Activated naive CD8-positive, alpha-beta T cell treated with anti-CD3 and anti-CD28 coated beads for 36 hours (primary cell): ENCODE results near the gene PRM1. TPM values are rescaled to one million over a fixed set of nuclear protein-coding genes. Genes with fewer than 3 reads are reported as not detected.

Source experiments
- DNase-seq: peaks from one replicate; pipeline ENCODE4 v3.0.0; 2021
- H3K27ac Mint-ChIP-seq: one replicate; pipeline ENCODE4 v1.8.0; 2022; ENCODE audit warnings: mild to moderate bottlenecking, moderate library complexity, mixed read lengths
- H3K27me3 Mint-ChIP-seq: one replicate; pipeline ENCODE4 v1.8.0; 2022; ENCODE audit warnings: mild to moderate bottlenecking, mixed read lengths
- H3K36me3 Mint-ChIP-seq: one replicate; pipeline ENCODE4 v1.8.0; 2021; ENCODE audit warnings: mild to moderate bottlenecking, mixed read lengths
- H3K4me1 Mint-ChIP-seq: one replicate; pipeline ENCODE4 v1.8.0; 2021; ENCODE audit warnings: mixed read lengths
- H3K4me3 Mint-ChIP-seq: one replicate; pipeline ENCODE4 v1.8.0; 2022; ENCODE audit warnings: mild to moderate bottlenecking, moderate library complexity, mixed read lengths
- H3K9me3 Mint-ChIP-seq: one replicate; pipeline ENCODE4 v1.8.0; 2022; ENCODE audit warnings: mixed read lengths
- total RNA-seq, 2 experiments: library from RNA; stranded (reverse); gene quantifications; one replicate each; pipeline ENCODE4 v1.2.3, GENCODE V29; 2021

The PRM1 gene
- total RNA-seq, 2 experiments from 2014 or later: not detected

DNA sequence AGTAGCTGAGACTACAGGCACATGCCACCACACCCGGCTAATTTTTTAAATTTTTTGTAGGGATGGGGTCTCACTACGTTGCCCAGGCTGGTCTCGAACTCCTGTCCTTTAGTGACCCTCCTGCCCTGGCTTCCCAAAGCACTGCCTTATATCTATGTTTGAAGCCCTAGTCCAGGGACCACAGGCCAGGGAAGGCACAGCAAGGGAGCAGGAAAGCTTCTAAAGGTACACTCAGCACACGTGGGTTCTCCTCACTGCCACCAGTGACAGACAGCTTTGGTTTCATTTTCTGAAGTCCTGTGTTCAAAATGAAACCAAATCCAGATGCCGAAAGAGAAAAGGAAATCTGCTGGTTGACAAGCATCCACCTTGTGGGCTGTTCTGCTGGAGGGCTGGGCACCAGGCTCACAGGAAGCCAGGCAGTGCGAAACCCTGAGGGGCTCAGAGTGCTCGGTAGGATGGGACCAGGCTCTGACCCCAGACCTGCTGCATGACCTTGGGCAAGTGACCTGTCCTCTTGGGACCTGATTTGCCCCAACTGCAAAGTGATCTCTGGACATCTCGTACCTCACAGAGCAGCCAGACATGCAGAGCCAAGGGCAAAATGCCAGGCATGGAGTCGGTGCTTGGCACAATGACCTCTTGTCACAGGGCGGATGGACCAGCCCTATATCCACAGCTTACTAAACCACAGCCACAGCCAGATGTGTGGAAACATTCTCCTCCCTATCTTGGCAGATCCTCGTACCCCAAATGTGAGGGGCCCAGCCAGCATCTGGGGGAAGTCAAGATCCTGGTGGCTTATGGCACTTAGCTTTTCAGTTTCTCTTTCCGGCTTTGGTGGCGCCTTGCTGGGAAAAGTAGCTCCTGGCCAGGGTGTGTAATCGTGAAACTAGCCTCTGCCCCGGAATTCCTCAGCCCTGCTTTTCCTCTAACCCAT is 22.3 kb downstream of the PRM1 start:
- Mint-ChIP-seq H3K4me3 (no peak overlapping the region), H3K36me3 (peaks cover 9% of the 10 kb centered on the region), H3K9me3 (no peaks in the 10 kb centered on the region), H3K27me3 (no peaks in the 10 kb centered on the region), H3K4me1 (peaks cover 40% of the 10 kb centered on the region), H3K27ac (peak overlapping the region; percentile 71)
- peak; percentile 62 for DNase-seq

DNA sequence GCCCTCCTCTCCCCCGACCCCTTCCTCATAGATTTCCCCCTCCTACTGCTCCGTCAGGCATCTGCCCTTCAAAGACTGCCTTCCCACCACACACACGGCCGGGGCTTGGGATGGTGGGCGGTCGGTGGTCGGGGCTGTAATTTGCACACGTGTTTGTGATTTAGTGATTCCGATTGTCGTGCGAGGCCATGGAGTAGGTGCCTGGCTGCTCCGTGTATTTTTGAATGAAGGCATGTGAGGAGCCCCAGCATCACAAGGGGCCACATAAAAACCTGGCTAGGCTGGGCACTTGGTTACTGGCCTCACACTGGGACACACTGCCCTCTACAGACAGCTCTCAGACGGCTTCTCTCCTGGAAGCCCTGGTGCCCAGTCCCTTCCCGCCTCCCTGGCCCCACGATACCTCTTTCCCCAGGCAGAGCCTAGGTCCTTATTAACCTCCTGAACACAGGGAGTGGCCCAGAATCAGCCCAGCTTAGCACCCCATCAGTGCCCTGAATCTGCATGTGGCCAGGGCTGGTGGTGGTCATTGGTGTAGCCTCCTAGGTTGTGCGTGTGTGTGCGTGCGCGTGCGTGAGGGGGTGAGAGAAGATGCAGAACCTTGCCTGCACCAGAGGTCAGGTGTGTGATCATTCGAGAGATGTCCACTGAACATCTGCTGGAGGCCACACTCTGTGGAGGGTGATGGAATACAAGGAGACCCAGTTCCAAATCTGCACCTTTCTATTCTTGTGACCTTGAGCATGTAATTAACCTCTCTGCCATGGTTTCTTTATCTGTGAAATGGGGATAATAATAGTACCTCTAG is 23.8 kb downstream of the PRM1 start:
- Mint-ChIP-seq H3K4me1 (peaks cover 38% of the 10 kb centered on the region), H3K27me3 (no peaks in the 10 kb centered on the region), H3K27ac (peak overlapping the region; percentile 97), H3K9me3 (no peaks in the 10 kb centered on the region), H3K36me3 (peaks cover 23% of the 10 kb centered on the region), H3K4me3 (peak overlapping the region; percentile 94)
- DNase-seq: peak; percentile 62

- Mint-ChIP-seq H3K9me3 (no peaks in the 10 kb centered on the region), H3K4me3 (peak overlapping the region; percentile 94), H3K4me1 (peaks cover 44% of the 10 kb centered on the region), H3K27ac (peak overlapping the region; percentile 97), H3K36me3 (peaks cover 29% of the 10 kb centered on the region), H3K27me3 (no peaks in the 10 kb centered on the region)
- no peak for DNase-seq
Measured at GRCh38 chr16:11256661-11257130, 24.4 kb downstream of the PRM1 start.

- peak within 1 kb of the TSS; percentile 97 for H3K27ac Mint-ChIP-seq
- DNase-seq: peak; percentile 93
Measured at GRCh38 chr16:11255737-11256660, 25.1 kb downstream of the PRM1 start, which contains the start of gene SOCS1. Gene SOCS1 (minus strand): TSS chr16:11256204. CDS start chr16:11255478, 726 bp downstream.

GRCh38 chr16:11254913-11255736 is 26.0 kb downstream of the PRM1 start:
- H3K36me3 Mint-ChIP-seq: peaks cover 42% of the 10 kb centered on the region
- peak overlapping the region; percentile 96 for H3K4me3 Mint-ChIP-seq
- H3K27ac Mint-ChIP-seq: peak overlapping the region; percentile 96

More at GRCh38 chr16:11255737-11256660, 25.1 kb downstream of the PRM1 start, which contains the start of gene SOCS1:
- H3K4me1 Mint-ChIP-seq: peaks cover 48% of the 10 kb centered on the region
- H3K9me3 Mint-ChIP-seq: no peaks in the 10 kb centered on the region
- no peaks in the 10 kb centered on the region for H3K27me3 Mint-ChIP-seq
- H3K36me3 Mint-ChIP-seq: peaks cover 33% of the 10 kb centered on the region
- H3K4me3 Mint-ChIP-seq: peak within 1 kb of the TSS; percentile 96

GRCh38 chr16:11253995-11254912 is 26.9 kb downstream of the PRM1 start:
- Mint-ChIP-seq H3K4me3 (peak overlapping the region; percentile 96), H3K4me1 (peaks cover 53% of the 10 kb centered on the region), H3K27ac (peak overlapping the region; percentile 96), H3K27me3 (no peaks in the 10 kb centered on the region), H3K36me3 (peaks cover 42% of the 10 kb centered on the region), H3K9me3 (no peaks in the 10 kb centered on the region)
- DNase-seq: no peak

More at GRCh38 chr16:11254913-11255736, 26.0 kb downstream of the PRM1 start:
- Mint-ChIP-seq H3K9me3 (no peaks in the 10 kb centered on the region), H3K27me3 (no peaks in the 10 kb centered on the region), H3K4me1 (peaks cover 56% of the 10 kb centered on the region)
- DNase-seq: peak; percentile 73

DNA sequence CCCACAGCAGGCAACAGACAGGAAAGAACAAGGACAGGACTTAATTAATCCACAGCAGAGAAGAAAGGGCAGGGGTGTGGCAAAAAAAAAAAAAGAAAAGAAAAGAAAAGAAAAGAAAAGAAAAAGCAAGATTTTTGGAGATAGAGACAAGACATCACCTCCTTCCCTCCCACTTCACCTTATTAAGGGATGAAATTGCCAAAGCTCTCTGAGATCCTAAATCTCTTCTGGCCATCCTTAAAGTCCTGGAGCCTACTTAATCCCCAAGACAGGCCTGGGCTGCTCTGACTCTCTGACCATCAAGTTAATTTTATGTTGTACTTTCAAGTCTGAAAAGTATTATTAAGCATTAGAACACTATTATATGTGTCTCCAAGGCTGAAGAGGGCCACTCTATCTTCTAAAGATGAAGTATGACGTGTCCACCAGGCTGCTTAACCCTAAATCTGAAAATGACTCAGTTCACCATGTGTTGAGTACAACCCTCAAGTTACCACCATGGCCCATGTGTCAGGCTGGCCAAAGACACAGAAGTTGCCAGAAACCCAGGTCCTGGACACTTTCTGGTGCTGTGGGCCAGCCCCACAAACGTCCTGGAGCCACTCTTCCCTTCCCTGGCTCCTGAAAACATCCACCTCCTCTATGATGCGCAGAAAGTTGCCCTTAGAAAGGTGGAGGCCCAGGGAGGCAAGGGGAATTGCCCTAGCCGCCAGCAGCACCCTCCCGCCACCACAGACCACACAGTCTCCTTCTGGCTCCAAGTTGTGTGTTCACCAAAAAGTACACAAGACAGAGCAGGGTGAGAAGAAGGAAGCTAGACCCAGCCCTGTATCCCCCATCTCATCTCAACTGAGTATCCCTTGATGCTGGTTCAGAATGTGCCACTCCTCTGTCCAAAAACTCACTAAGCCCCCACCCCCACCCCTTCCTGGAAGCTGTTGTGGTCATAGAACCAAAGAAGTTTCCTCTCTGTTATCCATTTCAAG is 27.8 kb downstream of the PRM1 start:
- Mint-ChIP-seq H3K27me3 (no peaks in the 10 kb centered on the region), H3K4me1 (peaks cover 44% of the 10 kb centered on the region), H3K27ac (peak overlapping the region; percentile 96), H3K9me3 (no peaks in the 10 kb centered on the region), H3K4me3 (peak overlapping the region; percentile 96), H3K36me3 (peaks cover 45% of the 10 kb centered on the region)
- DNase-seq: peak; percentile 72

- no peak for DNase-seq
- Mint-ChIP-seq H3K27me3 (no peaks in the 10 kb centered on the region), H3K36me3 (peaks cover 47% of the 10 kb centered on the region), H3K4me1 (peaks cover 41% of the 10 kb centered on the region), H3K4me3 (peak overlapping the region; percentile 96), H3K27ac (peak overlapping the region; percentile 96), H3K9me3 (no peaks in the 10 kb centered on the region)
Measured at GRCh38 chr16:11252482-11252931, 28.6 kb downstream of the PRM1 start.

DNA sequence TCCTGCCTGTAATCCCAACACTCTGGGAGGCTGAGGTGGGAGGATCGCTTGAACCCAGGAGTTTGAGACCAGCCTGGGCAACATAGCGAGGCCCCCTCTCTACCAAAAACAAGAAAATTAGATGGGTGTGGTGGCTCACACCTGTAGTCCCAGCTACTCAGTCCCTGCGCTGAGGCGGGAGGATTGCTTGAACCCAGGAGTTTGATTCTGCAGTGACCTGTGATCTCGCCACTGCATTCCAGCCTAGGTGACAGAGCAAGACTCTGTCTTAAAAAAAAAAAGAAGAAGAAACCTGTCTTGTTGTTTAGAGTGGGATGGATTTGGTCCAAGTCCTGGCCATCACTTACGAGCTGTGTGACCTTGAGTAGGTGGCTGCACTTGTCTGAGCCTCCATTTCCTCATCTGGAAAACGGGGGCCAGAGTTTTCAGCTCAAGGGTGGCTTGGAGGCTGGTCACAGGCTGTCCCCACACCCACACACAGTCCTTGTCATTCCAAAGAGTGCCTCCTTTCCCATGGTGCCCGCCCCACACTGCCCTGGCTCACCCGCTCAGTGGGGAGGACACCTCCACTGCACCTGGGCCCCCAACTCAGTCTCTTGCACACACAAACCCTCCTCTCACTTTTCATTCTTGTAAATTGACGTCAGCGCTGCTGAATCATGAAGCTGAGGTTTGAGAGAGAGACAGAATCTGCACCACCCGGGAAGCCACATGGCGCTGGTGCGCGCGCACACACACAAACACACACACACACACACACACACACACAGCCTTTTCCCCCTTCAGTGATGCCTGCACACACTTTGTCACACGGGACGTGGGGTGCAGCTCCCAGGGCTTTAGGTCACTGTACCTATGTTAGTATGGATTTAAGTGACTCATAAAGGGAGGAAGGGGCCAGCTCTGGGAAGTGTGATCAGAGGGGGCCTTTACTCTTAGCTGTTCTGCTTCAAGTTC is 29.3 kb downstream of the PRM1 start:
- Mint-ChIP-seq H3K36me3 (peaks cover 48% of the 10 kb centered on the region), H3K4me3 (peak overlapping the region; percentile 96), H3K27ac (peak overlapping the region; percentile 96), H3K9me3 (no peaks in the 10 kb centered on the region), H3K27me3 (no peaks in the 10 kb centered on the region), H3K4me1 (peaks cover 38% of the 10 kb centered on the region)
- DNase-seq: peak; percentile 80

GRCh38 chr16:11250786-11251524 is 30.2 kb downstream of the PRM1 start:
- H3K4me3 Mint-ChIP-seq: peak overlapping the region; percentile 29
- no peaks in the 10 kb centered on the region for H3K27me3 Mint-ChIP-seq
- no peaks in the 10 kb centered on the region for H3K9me3 Mint-ChIP-seq
- peaks cover 40% of the 10 kb centered on the region for H3K4me1 Mint-ChIP-seq
- DNase-seq: no peak
- peak overlapping the region; percentile 96 for H3K27ac Mint-ChIP-seq
- peaks cover 48% of the 10 kb centered on the region for H3K36me3 Mint-ChIP-seq
